Fibroblast of gingiva (primary cell): ENCODE results near the gene ALKBH2.

Experiments
- DNase-seq: peaks from one replicate; pipeline ENCODE4 v3.0.0-alpha.2; 2011; ENCODE audit warnings: low read depth

Gene ALKBH2

DNA sequence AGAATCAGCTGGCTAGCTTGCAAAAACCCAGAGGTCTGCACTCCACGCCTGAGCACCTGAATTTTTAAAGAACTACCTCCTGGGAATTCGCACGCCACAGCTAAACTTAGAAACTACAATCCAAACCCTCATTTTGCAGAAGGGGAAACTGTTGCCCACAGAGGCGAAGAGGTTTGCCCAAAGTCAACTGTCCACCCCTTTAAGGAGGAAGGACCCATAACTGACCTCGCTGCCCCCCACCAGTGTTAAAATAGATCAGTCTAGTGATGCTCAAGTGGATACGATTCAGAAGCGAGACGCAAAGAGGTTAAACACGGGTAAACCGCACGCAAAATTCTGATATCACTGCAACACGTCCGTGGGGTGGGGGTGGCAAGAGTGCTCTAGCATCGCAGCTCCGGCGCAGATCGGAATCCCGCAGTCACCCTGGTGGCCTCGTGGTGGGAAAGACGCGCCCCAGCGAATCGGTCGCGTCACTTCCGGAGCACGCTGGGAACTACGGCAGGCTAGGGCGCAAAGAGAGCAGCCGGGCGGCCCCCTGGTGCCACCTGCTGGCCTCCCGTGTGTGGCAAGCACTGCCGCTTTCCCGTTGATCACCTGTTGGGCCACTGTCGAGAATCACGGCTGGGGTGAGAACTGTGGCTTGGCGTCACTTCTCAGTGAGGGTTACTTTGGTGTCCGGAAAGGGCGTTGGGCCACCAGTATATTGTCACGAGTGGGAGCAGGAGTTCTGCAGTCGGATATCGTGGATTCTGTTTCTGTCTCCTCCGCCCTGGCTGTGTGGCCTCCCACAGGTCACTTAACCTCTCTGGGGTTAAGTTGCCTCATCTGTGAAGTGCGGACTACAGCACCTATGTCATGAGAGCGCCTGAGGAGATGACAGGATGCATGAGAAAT is at the start of gene ALKBH2:
Gene ALKBH2, minus strand, starts transcription at position 451 of the 897 bp plus-strand sequence. CDS start 686 bp downstream, outside the sequence.
- peak; percentile 87 for DNase-seq

GRCh38 chr12:109140560-109140959 is 47.3 kb upstream of the ALKBH2 start:
- DNase-seq = no peak

DNA sequence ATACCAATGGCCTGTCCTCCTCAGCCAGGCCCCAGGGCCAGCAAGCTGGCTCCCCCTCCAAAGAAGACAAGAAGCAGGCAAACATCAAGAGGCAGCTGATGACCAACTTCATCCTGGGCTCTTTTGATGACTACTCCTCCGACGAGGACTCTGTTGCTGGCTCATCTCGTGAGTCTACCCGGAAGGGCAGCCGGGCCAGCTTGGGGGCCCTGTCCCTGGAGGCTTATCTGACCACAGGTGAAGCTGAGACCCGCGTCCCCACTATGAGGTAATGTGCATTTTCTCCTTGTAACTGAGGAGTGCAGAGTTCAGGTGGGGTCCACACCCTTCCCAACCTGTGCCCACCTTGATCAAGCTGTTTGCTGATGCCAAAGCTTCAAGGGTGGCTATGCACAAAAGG is 46.5 kb upstream of the ALKBH2 start:
- DNase-seq = no peak

DNA sequence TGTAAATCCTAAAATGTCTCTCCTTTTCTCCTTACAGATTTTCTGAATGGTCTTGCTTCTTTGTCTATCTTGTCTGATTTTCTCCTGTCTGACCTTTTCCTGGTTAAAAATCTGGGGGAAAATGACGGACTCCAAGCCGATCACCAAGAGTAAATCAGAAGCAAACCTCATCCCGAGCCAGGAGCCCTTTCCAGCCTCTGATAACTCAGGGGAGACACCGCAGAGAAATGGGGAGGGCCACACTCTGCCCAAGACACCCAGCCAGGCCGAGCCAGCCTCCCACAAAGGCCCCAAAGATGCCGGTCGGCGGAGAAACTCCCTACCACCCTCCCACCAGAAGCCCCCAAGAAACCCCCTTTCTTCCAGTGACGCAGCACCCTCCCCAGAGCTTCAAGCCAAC is 46.1 kb upstream of the ALKBH2 start:
- DNase-seq = no peak

DNA sequence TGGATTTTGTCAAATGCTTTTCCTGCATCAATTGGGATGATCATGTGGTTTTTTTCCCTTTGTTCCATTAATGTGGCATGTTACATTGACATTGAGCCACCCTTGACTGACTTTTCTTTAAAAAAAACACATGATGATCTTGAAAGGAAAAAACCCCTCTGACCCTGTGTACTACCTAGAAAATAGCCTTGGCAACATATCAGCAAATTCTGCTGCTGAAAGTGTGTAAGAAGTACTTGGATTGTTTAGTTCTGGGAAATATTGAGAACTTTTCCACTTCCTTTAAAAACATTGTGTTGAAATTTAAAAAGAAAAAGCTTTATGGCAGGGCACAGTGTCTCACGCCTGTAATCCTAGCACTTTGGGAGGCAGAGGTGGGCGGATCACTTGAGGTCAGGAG is 43.8 kb upstream of the ALKBH2 start:
- DNase-seq = peak; percentile 39

- DNase-seq = peak; percentile 95
Observed at GRCh38 chr12:109134186-109134917, 41.1 kb upstream of the ALKBH2 start.

- DNase-seq = peak; percentile 31
Observed at GRCh38 chr12:109131154-109132050, 38.1 kb upstream of the ALKBH2 start.

GRCh38 chr12:109130297-109131153 is 37.3 kb upstream of the ALKBH2 start:
- peak; percentile 18 for DNase-seq

DNA sequence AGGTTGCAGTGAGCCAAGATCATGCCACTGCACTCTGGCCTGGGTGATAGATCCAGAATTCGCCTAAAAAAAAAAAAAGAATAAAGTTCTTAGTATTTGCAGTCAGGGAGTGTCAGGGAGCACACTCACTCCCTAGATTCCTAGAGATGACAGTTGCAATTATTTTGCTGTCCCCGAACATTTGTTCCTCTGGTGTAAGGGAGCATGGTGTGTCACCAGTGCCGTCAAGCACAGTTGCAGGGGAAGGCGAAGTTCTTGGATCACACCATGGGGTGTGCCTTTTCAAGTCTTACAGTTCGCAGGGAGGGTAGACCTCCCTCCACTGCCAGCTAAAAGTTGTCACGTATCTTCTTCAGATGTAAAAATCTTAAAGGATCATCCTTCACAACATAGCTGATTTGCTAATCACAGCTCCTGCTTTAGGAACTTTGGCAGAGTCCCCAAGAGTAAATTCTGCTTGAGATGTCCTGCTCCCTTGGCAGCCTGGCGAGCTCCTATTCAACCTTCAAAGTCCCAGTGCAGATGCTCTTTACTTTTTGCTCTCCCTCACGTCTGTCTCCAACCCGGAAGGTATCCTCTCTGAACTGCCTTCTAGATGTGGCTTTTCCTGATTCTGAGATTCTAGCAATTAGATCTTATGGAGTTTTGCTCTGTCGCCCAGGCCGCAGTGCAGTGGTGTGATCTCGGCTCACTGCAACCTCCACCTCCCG is 34.4 kb upstream of the ALKBH2 start:
- no peak for DNase-seq

- peak; percentile 78 for DNase-seq
Observed at GRCh38 chr12:109126784-109127183, 33.5 kb upstream of the ALKBH2 start.

GRCh38 chr12:109125791-109126190 is 32.5 kb upstream of the ALKBH2 start:
- DNase-seq = no peak

DNA sequence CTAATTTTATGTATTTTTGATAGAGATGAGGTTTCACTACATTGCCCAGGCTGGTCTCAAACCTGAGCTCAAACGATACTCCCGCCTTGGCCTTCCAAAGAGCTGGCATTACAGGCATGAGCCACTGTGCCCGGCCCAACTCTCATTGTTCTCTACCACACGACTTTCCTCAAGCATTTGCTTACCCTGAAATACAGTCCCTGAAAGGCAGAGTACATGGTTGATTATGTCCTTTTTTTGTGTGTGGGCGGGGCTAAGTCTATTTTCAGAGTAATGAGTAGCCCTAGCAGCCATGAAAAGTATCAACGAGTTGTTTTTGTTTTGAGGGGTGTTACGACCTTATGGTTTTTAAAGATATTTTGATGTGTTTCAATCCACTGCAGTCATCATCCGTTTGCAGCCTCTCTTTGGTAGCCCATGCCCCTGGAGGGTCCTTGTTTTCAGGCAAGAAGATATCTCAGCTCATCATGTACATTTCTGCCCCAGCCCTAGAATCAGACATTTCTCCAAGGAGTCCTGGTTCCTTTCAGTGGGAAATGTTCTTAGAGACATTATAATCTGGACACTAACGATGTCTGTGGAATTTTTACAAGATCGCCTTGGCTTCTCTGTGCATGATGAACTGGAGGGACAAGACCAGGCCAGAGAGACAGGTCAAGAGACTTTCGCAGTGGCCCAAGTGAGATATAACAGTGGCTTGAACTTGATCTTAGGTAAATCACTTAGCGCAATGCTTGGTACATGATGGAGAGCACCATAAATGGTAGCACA is 31.8 kb upstream of the ALKBH2 start:
- DNase-seq = no peak

GRCh38 chr12:109121346-109121880 is 28.1 kb upstream of the ALKBH2 start:
- no peak for DNase-seq

DNA sequence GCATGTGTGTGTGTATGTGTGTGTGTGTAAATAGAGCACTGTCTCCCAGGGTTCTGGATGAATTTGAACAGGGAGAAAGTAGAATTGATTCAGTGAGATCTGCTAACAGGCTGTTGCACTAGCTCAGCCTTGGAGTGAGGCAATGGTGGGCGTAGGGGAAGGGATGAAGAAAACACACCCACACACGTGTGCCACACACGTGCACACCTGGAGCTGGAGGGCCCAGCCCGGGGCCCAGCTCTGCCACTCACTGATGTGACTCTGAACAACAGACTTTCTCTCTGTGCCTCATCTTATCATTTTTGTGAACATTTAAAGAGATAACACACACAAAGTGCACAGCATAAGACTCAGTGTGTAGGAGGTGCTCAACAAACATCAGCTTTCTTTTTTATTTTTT is 27.3 kb upstream of the ALKBH2 start:
- DNase-seq = no peak

DNA sequence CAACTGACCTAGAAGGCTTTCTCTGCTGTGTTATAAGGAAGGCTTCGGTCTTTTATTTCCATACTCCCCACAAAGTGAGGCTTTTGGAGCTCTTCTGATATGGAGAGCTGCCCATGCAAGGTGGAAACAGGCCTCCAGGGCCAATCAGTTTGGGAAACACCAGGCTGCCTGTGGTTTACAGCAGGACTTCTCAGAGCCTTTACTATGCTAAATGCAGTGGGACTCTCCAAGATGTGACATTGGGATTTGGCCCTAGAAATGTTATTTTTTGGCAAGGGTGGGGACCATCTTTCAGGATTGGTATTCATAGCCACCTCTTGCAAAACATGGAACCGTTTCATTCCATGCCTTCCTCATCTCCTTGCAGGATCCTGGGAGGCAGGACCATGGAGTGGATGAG is 26.8 kb upstream of the ALKBH2 start:
- no peak for DNase-seq

DNA sequence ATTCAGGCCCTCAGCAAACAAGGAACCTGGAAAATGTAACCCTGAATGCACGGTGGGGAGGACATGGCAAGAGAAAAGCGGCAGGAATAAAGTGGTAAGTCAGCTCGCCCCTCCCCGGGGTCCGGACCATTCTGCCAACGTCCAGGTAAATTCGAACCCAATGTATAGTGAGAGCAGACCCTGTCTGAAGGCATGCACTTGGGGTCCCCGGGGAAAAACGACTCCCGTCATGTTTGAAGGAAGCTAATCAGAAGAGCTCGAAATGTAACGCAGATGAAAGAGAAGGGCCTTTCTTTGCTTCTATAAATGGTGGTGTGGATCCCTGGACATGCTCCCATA is 23.3 kb upstream of the ALKBH2 start:
- no peak for DNase-seq

- peak; percentile 73 for DNase-seq
Observed at GRCh38 chr12:109115758-109116610, 22.7 kb upstream of the ALKBH2 start, which contains the start of gene ACACB. Gene ACACB, plus strand, starts transcription at chr12:109116587. Its CDS starts 22,819 bp downstream, at chr12:109139406.

- no peak for DNase-seq
Observed at GRCh38 chr12:109115404-109115757, 22.1 kb upstream of the ALKBH2 start.

- no peak for DNase-seq
Observed at GRCh38 chr12:109114644-109115043, 21.4 kb upstream of the ALKBH2 start.
